Heart left ventricle (tissue), 13 donors: Measurements from ENCODE around the gene FIP1L1.

Experiments
- POLR2A ChIP-seq, 2 donors: fragments of 450-650 bp; IDR thresholded peaks; one replicate each; pipeline ENCODE4 v1.6.1; 2017; ENCODE audit warnings: antibody characterized with exemption in 2 of 2, mild to moderate bottlenecking in 2 of 2, moderate library complexity in 2 of 2
- TF ChIP-seq, protein P1 (sequence below), 12 donors: fragments of 200-600 bp; sonication (generic) in 4 of 12; IDR thresholded peaks; one replicate each; pipeline versions ENCODE4 v1.5.0 to v1.8.0; 2018 to 2022; ENCODE audit warnings: antibody characterized with exemption in 12 of 12, mild to moderate bottlenecking in 5 of 12
- donor health status: ischemic (EF 13 %, LVEDD 7.1; RV severe dilation, severe dysfunction).
- donor health status: DM: no; HTN: yes; CAD: no.
- donor health status: DM: no; HTN: no; CAD: no.
- donor health status: ischemic (EF 25% LVEDD 6.9; RV normal size, moderate dysfunction).
- donor health status: ischemic (EF 25% LVEDD 5.7; RV mildly dilated, moderate dysfunction).
- donor health status: ischemic (EF 35%, LVEDD 5.7; RV mildly dilated, moderate dysfunction).
- donor health status: nonischemic (EF 11% LVEDD 7.7; RV severe dilation, severe dysfunction).
- donor health status: DM: yes; HTN: yes; CAD: no.
- donor health status: PGD.
- donor health status: ischemic (EF 29% LVEDD 5.4; RV normal size, mild dysfunction).
- donor health status: nonischemic (EF 23%, LVEDD 6.1; RV moderate dilation, normal function).

GRCh38 chr4:53483250-53483649 is 105.8 kb downstream of the FIP1L1 start:
- TF ChIP-seq, protein P1, sequence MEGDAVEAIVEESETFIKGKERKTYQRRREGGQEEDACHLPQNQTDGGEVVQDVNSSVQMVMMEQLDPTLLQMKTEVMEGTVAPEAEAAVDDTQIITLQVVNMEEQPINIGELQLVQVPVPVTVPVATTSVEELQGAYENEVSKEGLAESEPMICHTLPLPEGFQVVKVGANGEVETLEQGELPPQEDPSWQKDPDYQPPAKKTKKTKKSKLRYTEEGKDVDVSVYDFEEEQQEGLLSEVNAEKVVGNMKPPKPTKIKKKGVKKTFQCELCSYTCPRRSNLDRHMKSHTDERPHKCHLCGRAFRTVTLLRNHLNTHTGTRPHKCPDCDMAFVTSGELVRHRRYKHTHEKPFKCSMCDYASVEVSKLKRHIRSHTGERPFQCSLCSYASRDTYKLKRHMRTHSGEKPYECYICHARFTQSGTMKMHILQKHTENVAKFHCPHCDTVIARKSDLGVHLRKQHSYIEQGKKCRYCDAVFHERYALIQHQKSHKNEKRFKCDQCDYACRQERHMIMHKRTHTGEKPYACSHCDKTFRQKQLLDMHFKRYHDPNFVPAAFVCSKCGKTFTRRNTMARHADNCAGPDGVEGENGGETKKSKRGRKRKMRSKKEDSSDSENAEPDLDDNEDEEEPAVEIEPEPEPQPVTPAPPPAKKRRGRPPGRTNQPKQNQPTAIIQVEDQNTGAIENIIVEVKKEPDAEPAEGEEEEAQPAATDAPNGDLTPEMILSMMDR (IDR thresholded peaks at IDR 0.05), result no peak
- no peak for TF ChIP-seq POLR2A (IDR thresholded peaks at IDR 0.05)
